HepG2 (cell line): ENCODE data around the gene TM4SF4. TPM values are rescaled to one million over a fixed set of nuclear protein-coding genes. Genes with fewer than 3 reads are reported as not detected.

Experiments used
- BCL6 ChIP-seq: IDR thresholded peaks from 2 replicates; pipeline ENCODE4 v1.6.1; 2016; ENCODE audit warnings: missing genetic modification reagents, missing compliant biosample characterization
- ESRRA ChIP-seq: sonication (generic); formaldehyde crosslinking; IDR thresholded peaks from 2 replicates; pipeline ENCODE4 v1.5.1; 2020; ENCODE audit warnings: mild to moderate bottlenecking, low read depth, missing genetic modification reagents
- FOXO1 ChIP-seq: sonication (generic); formaldehyde crosslinking; IDR thresholded peaks from 2 replicates; pipeline ENCODE4 v1.4.0; 2020; ENCODE audit warnings: missing genetic modification reagents
- GABPB1 ChIP-seq: IDR thresholded peaks from 2 replicates; pipeline ENCODE4 v1.6.1; 2016; ENCODE audit warnings: mild to moderate bottlenecking, missing genetic modification reagents, moderate library complexity, missing compliant biosample characterization
- HNRNPK ChIP-seq: fragments of 200-400 bp; formaldehyde crosslinking; IDR thresholded peaks from 2 replicates; pipeline ENCODE4 v1.6.1; 2018; ENCODE audit warnings: low read length, low read depth, moderate library complexity, mild to moderate bottlenecking; ENCODE audit not compliant: poor library complexity, severe bottlenecking
- KDM1A ChIP-seq: IDR thresholded peaks from 2 replicates; pipeline ENCODE4 v1.6.1; 2016; ENCODE audit warnings: missing compliant biosample characterization
- MAF1 ChIP-seq: sonication (generic); formaldehyde crosslinking; IDR thresholded peaks from 2 replicates; pipeline ENCODE4 v1.5.0; 2020; ENCODE audit warnings: missing genetic modification reagents, borderline replicate concordance
- NCOA2 ChIP-seq: sonication (generic); formaldehyde crosslinking; IDR thresholded peaks from 2 replicates; pipeline ENCODE4 v1.8.0; 2022; ENCODE audit warnings: inconsistent platforms
- NFE2L1 ChIP-seq: sonication (generic); formaldehyde crosslinking; IDR thresholded peaks from 2 replicates; pipeline ENCODE4 v1.4.0; 2020; ENCODE audit warnings: missing genetic modification reagents, mild to moderate bottlenecking, borderline replicate concordance
- RARA ChIP-seq: IDR thresholded peaks from 2 replicates; pipeline ENCODE4 v1.6.1; 2016; ENCODE audit warnings: missing genetic modification reagents, missing compliant biosample characterization
- TARDBP ChIP-seq: sonication (generic); formaldehyde crosslinking; IDR thresholded peaks from 2 replicates; pipeline ENCODE4 v1.8.0; 2022; ENCODE audit warnings: mild to moderate bottlenecking, missing genetic modification reagents
- ZNF160 ChIP-seq: sonication (generic); formaldehyde crosslinking; IDR thresholded peaks from 2 replicates; pipeline ENCODE4 v1.8.0; 2022; ENCODE audit warnings: mild to moderate bottlenecking, inconsistent platforms, missing genetic modification reagents
- ZNF367 ChIP-seq: sonication (generic); formaldehyde crosslinking; IDR thresholded peaks from 2 replicates; pipeline ENCODE4 v1.4.0; 2020; ENCODE audit warnings: missing genetic modification reagents, borderline replicate concordance
- ZNF552 ChIP-seq: sonication (generic); formaldehyde crosslinking; IDR thresholded peaks from 2 replicates; pipeline ENCODE4 v1.9.0; 2022; ENCODE audit warnings: missing genetic modification reagents, mild to moderate bottlenecking, borderline replicate concordance
- ZNF557 ChIP-seq: sonication (generic); formaldehyde crosslinking; IDR thresholded peaks from 2 replicates; pipeline ENCODE4 v1.4.0; 2020; ENCODE audit warnings: missing genetic modification reagents
- ZNF614 ChIP-seq: IDR thresholded peaks from 2 replicates; pipeline ENCODE4 v1.6.1; 2018; ENCODE audit warnings: missing biosample characterization, missing genetic modification reagents, inconsistent platforms, borderline replicate concordance
- ZNF652 ChIP-seq: IDR thresholded peaks from 2 replicates; pipeline ENCODE4 v1.6.1; 2016; ENCODE audit warnings: low read depth, borderline replicate concordance
- polyA plus RNA-seq, 8 experiments: library from polyadenylated mRNA; depleted of rRNA in 3 of 8; stranded (reverse) in 7 of 8; unstranded in 1 of 8; fragments of >200 nt; fragmentation: Illumina TruSeq in 4 of 8; extraction: Trizol in 4 of 8; gene quantifications; 2 replicates each; pipeline versions ENCODE4 v1.2.1 to v1.2.3, GENCODE V29; 2011 to 2016; ENCODE audit warnings: low read depth in 4 of 8, missing spikeins in 1 of 8, mixed read lengths in 1 of 8; ENCODE audit not compliant: insufficient read depth in 1 of 8
- total RNA-seq, 5 experiments: library from RNA; depleted of rRNA; stranded (reverse); fragments of >200 nt; fragmentation: Illumina TruSeq; extraction: Trizol; gene quantifications; 2 replicates each; pipeline ENCODE4 v1.2.3, GENCODE V29; 2016; ENCODE audit warnings: low read depth in 1 of 5
- TF ChIP-seq, protein P1 (sequence below): sonication (generic); formaldehyde crosslinking; IDR thresholded peaks from 2 replicates; pipeline ENCODE4 v1.9.0; 2021; ENCODE audit warnings: mild to moderate bottlenecking, missing genetic modification reagents
- TF ChIP-seq, protein P2 (sequence below): sonication (generic); formaldehyde crosslinking; conservative IDR thresholded peaks from 2 replicates; pipeline ENCODE4 v1.4.0; 2020; ENCODE audit warnings: mild to moderate bottlenecking, missing genetic modification reagents, moderate library complexity

The TM4SF4 gene
- total and polyA plus RNA-seq, 2 of the 13 experiments (the other 11 are each of a cell fraction or from before 2014, with no cell fraction given) = 0.63 to 0.95 TPM

DNA sequence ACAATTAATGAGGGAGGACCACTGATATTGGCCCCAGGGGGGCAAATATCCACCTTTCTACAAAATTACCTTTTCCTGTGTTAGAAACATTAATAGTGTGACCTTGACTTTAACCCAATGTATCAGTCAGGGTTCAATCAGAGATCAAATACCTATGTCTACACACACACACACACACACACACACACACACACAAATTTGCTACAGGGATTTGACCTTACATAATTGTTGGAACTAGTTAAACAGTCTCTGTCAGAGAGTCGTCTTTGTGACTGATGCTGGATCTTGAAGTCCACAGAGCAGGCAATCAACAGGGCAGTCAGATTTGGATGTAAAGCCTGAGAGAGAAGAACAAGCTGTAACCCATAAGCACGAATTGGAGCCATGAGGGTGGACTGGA, 32.5 kb downstream of the TM4SF4 start (continued):
- TF ChIP-seq, protein P1, sequence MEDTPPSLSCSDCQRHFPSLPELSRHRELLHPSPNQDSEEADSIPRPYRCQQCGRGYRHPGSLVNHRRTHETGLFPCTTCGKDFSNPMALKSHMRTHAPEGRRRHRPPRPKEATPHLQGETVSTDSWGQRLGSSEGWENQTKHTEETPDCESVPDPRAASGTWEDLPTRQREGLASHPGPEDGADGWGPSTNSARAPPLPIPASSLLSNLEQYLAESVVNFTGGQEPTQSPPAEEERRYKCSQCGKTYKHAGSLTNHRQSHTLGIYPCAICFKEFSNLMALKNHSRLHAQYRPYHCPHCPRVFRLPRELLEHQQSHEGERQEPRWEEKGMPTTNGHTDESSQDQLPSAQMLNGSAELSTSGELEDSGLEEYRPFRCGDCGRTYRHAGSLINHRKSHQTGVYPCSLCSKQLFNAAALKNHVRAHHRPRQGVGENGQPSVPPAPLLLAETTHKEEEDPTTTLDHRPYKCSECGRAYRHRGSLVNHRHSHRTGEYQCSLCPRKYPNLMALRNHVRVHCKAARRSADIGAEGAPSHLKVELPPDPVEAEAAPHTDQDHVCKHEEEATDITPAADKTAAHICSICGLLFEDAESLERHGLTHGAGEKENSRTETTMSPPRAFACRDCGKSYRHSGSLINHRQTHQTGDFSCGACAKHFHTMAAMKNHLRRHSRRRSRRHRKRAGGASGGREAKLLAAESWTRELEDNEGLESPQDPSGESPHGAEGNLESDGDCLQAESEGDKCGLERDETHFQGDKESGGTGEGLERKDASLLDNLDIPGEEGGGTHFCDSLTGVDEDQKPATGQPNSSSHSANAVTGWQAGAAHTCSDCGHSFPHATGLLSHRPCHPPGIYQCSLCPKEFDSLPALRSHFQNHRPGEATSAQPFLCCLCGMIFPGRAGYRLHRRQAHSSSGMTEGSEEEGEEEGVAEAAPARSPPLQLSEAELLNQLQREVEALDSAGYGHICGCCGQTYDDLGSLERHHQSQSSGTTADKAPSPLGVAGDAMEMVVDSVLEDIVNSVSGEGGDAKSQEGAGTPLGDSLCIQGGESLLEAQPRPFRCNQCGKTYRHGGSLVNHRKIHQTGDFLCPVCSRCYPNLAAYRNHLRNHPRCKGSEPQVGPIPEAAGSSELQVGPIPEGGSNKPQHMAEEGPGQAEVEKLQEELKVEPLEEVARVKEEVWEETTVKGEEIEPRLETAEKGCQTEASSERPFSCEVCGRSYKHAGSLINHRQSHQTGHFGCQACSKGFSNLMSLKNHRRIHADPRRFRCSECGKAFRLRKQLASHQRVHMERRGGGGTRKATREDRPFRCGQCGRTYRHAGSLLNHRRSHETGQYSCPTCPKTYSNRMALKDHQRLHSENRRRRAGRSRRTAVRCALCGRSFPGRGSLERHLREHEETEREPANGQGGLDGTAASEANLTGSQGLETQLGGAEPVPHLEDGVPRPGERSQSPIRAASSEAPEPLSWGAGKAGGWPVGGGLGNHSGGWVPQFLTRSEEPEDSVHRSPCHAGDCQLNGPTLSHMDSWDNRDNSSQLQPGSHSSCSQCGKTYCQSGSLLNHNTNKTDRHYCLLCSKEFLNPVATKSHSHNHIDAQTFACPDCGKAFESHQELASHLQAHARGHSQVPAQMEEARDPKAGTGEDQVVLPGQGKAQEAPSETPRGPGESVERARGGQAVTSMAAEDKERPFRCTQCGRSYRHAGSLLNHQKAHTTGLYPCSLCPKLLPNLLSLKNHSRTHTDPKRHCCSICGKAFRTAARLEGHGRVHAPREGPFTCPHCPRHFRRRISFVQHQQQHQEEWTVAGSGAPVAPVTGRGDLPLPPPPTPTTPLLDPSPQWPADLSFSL (CRISPR knock-in tag) = 0 out of 2 replicates have a peak, but pooled peaks have one; percentile 46
- peak; percentile 38; the same call in 1 of the 2 replicates for TF ChIP-seq RARA (CRISPR knock-in tag)
- TF ChIP-seq TARDBP (CRISPR knock-in tag) = 0 out of 2 replicates have a peak, but pooled peaks have one; percentile 20
- TF ChIP-seq ZNF557 (CRISPR knock-in tag) = no peak
- no peak for TF ChIP-seq FOXO1 (CRISPR knock-in tag)
- no peak for TF ChIP-seq KDM1A
- no peak for TF ChIP-seq BCL6 (CRISPR knock-in tag)
- no peak for TF ChIP-seq NFE2L1 (CRISPR knock-in tag)
- TF ChIP-seq, protein P2, sequence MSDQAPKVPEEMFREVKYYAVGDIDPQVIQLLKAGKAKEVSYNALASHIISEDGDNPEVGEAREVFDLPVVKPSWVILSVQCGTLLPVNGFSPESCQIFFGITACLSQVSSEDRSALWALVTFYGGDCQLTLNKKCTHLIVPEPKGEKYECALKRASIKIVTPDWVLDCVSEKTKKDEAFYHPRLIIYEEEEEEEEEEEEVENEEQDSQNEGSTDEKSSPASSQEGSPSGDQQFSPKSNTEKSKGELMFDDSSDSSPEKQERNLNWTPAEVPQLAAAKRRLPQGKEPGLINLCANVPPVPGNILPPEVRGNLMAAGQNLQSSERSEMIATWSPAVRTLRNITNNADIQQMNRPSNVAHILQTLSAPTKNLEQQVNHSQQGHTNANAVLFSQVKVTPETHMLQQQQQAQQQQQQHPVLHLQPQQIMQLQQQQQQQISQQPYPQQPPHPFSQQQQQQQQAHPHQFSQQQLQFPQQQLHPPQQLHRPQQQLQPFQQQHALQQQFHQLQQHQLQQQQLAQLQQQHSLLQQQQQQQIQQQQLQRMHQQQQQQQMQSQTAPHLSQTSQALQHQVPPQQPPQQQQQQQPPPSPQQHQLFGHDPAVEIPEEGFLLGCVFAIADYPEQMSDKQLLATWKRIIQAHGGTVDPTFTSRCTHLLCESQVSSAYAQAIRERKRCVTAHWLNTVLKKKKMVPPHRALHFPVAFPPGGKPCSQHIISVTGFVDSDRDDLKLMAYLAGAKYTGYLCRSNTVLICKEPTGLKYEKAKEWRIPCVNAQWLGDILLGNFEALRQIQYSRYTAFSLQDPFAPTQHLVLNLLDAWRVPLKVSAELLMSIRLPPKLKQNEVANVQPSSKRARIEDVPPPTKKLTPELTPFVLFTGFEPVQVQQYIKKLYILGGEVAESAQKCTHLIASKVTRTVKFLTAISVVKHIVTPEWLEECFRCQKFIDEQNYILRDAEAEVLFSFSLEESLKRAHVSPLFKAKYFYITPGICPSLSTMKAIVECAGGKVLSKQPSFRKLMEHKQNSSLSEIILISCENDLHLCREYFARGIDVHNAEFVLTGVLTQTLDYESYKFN (CRISPR knock-in tag) = 0 out of 2 replicates have a peak, but pooled peaks have one; percentile 21
- TF ChIP-seq MAF1 = no peak
- TF ChIP-seq HNRNPK = no peak
- no peak for TF ChIP-seq ZNF160 (CRISPR knock-in tag)
- TF ChIP-seq ZNF552 = no peak
- TF ChIP-seq ZNF614 (CRISPR knock-in tag) = no peak
- TF ChIP-seq ESRRA (CRISPR knock-in tag) = peak; percentile 36; the same call in 1 of the 2 replicates
- no peak for TF ChIP-seq NCOA2
- no peak for TF ChIP-seq ZNF367 (CRISPR knock-in tag)
- TF ChIP-seq ZNF652 (CRISPR knock-in tag) = no peak
- TF ChIP-seq GABPB1 (CRISPR knock-in tag) = no peak
